Erythroblast (primary cell): ENCODE measurements around the gene ZFP69B.

Experiments
- GATA1 ChIP-seq: IDR thresholded peaks from 2 replicates; pipeline ENCODE4 v1.6.1; 2011; ENCODE audit warnings: low read depth, mild to moderate bottlenecking, control low read depth, low read length, moderate library complexity
- POLR2A ChIP-seq: IDR thresholded peaks from 2 replicates; pipeline ENCODE4 v1.6.1; 2011; ENCODE audit warnings: mild to moderate bottlenecking, low read length

GRCh38 chr1:40495315-40495903 is 45.1 kb downstream of the ZFP69B start:
- TF ChIP-seq POLR2A (no peak), GATA1 (no peak)
